ENCODE results near the gene LTBP3.

The LTBP3 gene

GRCh38 chr11:65540290-65541092, 17.7 kb downstream of the LTBP3 start:
- peak overlapping the region; percentile 71 for H3K4me3 ChIP-seq (ENCODE audit: low read length, poor library complexity, severe bottlenecking)

DNA sequence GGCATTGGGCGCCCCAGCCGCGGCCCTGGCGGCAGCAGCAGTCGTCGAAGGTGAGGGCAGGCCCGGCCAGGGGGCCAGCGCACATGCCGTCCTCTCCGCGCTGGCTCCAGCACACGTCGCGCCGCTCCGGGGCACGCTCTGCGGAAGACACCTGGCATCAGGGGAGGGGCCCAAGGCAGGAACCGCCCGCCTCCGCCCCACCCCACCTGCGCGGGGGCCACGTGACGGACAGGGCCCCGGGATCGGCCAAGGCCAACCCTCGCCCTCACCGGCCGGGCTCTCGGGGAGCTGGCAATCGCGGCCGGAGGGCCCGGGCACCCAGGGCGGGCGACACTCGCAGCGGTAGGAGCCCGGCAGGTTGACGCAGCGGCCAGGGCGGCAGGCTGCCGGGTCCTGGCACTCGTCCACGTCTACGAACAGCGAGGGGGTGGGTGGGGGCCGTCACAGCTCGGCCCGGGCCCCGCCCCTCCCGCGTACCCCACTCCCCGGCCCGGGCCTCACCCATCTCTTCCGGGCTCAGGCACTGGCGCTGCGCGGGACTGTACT, 18.3 kb downstream of the LTBP3 start:
- Histone ChIP-seq H3K4me3 (ENCODE audit: low read length, poor library complexity, severe bottlenecking) (peak overlapping the region; percentile 71), H3K9ac (ENCODE audit: low read depth, low read length, poor library complexity, severe bottlenecking) (peak overlapping the region; percentile 53), H3K4me1 (ENCODE audit: insufficient read depth, low read length, poor library complexity, severe bottlenecking) (peaks cover 15% of the 10 kb centered on the region), H3K36me3 (ENCODE audit: insufficient read depth, low read length) (no peaks in the 10 kb centered on the region), H2AFZ (ENCODE audit: low read length) (peak overlapping the region; percentile 81; the same call in 1 of the 2 replicates), H3K27me3 (ENCODE audit: insufficient read depth, low read length, poor library complexity, severe bottlenecking) (no peaks in the 10 kb centered on the region), H3K9me3 (ENCODE audit: insufficient read depth, low read depth, low read length) (no peaks in the 10 kb centered on the region), H3K9me2 (replicated peaks; ENCODE audit: low read depth, low read length) (no peaks in the 10 kb centered on the region), H3K79me2 (ENCODE audit: insufficient read depth, low read length) (no peaks in the 10 kb centered on the region), H4K20me1 (ENCODE audit: insufficient read depth, low read length, poor library complexity, severe bottlenecking) (no peaks in the 10 kb centered on the region), H3F3A (ENCODE audit: low read depth) (0 out of 2 replicates have a peak, but pooled peaks cover 3% of the 10 kb centered on the region), H3K4me2 (ENCODE audit: low read depth, low read length, poor library complexity, severe bottlenecking) (peak overlapping the region; percentile 82)
- no peak for TF ChIP-seq EZH2phosphoT487 (IDR thresholded peaks at IDR 0.05; ENCODE audit: borderline replicate concordance)
- TF ChIP-seq, protein P1, sequence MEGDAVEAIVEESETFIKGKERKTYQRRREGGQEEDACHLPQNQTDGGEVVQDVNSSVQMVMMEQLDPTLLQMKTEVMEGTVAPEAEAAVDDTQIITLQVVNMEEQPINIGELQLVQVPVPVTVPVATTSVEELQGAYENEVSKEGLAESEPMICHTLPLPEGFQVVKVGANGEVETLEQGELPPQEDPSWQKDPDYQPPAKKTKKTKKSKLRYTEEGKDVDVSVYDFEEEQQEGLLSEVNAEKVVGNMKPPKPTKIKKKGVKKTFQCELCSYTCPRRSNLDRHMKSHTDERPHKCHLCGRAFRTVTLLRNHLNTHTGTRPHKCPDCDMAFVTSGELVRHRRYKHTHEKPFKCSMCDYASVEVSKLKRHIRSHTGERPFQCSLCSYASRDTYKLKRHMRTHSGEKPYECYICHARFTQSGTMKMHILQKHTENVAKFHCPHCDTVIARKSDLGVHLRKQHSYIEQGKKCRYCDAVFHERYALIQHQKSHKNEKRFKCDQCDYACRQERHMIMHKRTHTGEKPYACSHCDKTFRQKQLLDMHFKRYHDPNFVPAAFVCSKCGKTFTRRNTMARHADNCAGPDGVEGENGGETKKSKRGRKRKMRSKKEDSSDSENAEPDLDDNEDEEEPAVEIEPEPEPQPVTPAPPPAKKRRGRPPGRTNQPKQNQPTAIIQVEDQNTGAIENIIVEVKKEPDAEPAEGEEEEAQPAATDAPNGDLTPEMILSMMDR (conservative IDR thresholded peaks at IDR 0.05; ENCODE audit: low read length): no peak; the same call in 1 of the 2 replicates

More at GRCh38 chr11:65540290-65541092, 17.7 kb downstream of the LTBP3 start:
- Histone ChIP-seq H4K20me1 (ENCODE audit: insufficient read depth, low read length, poor library complexity, severe bottlenecking) (no peaks in the 10 kb centered on the region), H3K9me3 (ENCODE audit: insufficient read depth, low read depth, low read length) (no peaks in the 10 kb centered on the region), H2AFZ (ENCODE audit: low read length) (peak overlapping the region; percentile 81), H3K79me2 (ENCODE audit: insufficient read depth, low read length) (no peaks in the 10 kb centered on the region), H3K9me2 (replicated peaks; ENCODE audit: low read depth, low read length) (no peaks in the 10 kb centered on the region), H3K36me3 (ENCODE audit: insufficient read depth, low read length) (no peaks in the 10 kb centered on the region), H3F3A (ENCODE audit: low read depth) (0 out of 2 replicates have a peak, but pooled peaks cover 3% of the 10 kb centered on the region), H3K4me1 (ENCODE audit: insufficient read depth, low read length, poor library complexity, severe bottlenecking) (peaks cover 16% of the 10 kb centered on the region), H3K27me3 (ENCODE audit: insufficient read depth, low read length, poor library complexity, severe bottlenecking) (no peaks in the 10 kb centered on the region), H3K9ac (ENCODE audit: low read depth, low read length, poor library complexity, severe bottlenecking) (peak overlapping the region; percentile 53), H3K4me2 (ENCODE audit: low read depth, low read length, poor library complexity, severe bottlenecking) (peak overlapping the region; percentile 82)
- TF ChIP-seq EZH2phosphoT487 (IDR thresholded peaks at IDR 0.05; ENCODE audit: borderline replicate concordance): no peak
- TF ChIP-seq, protein P1 (conservative IDR thresholded peaks at IDR 0.05; ENCODE audit: low read length): peak; percentile 78

GRCh38 chr11:65538915-65539743, 19.0 kb downstream of the LTBP3 start:
- no peaks in the 10 kb centered on the region for H3K36me3 ChIP-seq (ENCODE audit: insufficient read depth, low read length)
- peaks cover 15% of the 10 kb centered on the region for H3K4me1 ChIP-seq (ENCODE audit: insufficient read depth, low read length, poor library complexity, severe bottlenecking)
- no peaks in the 10 kb centered on the region for H4K20me1 ChIP-seq (ENCODE audit: insufficient read depth, low read length, poor library complexity, severe bottlenecking)
- no peak overlapping the region for H3K9ac ChIP-seq (ENCODE audit: low read depth, low read length, poor library complexity, severe bottlenecking)
- no peak for TF ChIP-seq EZH2phosphoT487 (IDR thresholded peaks at IDR 0.05; ENCODE audit: borderline replicate concordance)
- TF ChIP-seq, protein P1 (conservative IDR thresholded peaks at IDR 0.05; ENCODE audit: low read length): no peak
- H3K9me3 ChIP-seq (ENCODE audit: insufficient read depth, low read depth, low read length): no peaks in the 10 kb centered on the region
- H3K4me3 ChIP-seq (ENCODE audit: low read length, poor library complexity, severe bottlenecking): no peak overlapping the region
- H3F3A ChIP-seq (ENCODE audit: low read depth): 0 out of 2 replicates have a peak, but pooled peaks cover 3% of the 10 kb centered on the region
- no peaks in the 10 kb centered on the region for H3K79me2 ChIP-seq (ENCODE audit: insufficient read depth, low read length)
- no peaks in the 10 kb centered on the region for H3K27me3 ChIP-seq (ENCODE audit: insufficient read depth, low read length, poor library complexity, severe bottlenecking)
- H3K9me2 ChIP-seq (replicated peaks; ENCODE audit: low read depth, low read length): no peaks in the 10 kb centered on the region
- H3K4me2 ChIP-seq (ENCODE audit: low read depth, low read length, poor library complexity, severe bottlenecking): no peak overlapping the region
- no peak overlapping the region for H2AFZ ChIP-seq (ENCODE audit: low read length)
